Measurements from ENCODE around the gene PROX1. TPM values are rescaled to one million over a fixed set of nuclear protein-coding genes. Genes with fewer than 3 reads are reported as not detected.

PROX1 gene
- polyA plus RNA-seq, 3 donors = 0.07 TPM; not detected in 2

DNA sequence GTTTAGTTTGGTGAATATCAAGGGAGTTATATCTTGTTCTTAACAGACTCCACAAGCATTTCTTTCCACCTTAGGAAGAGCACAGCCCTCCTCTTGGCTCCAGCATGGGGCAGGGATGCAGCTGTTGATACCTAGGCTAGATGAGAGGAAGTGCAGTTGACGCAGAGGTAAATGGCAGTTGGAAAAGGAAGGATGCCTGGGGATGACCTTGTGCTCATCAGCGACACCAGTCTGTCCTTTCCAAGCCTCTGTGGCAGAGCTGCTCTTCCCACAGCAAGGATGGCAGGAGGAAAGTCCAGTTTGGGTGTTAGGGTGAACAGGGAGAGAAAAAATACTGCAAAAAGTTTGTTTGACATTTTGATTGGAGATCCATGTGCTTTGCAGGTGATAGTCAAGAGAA lies 6.2 kb downstream of the PROX1 start:
- peaks cover 24 to 38% (median 36%) of the 10 kb centered on the region in 3 donors for H3K27me3 Mint-ChIP-seq (ENCODE audit: low read depth in 3 of 3)
- Histone ChIP-seq H3K79me2 (ENCODE audit: insufficient read depth, low read length) (no peaks in the 10 kb centered on the region), H3K4me2 (replicated peaks; ENCODE audit: extremely low read depth, low read length, poor library complexity, severe bottlenecking) (no peak overlapping the region), H3K9me3 (replicated peaks in 1 of 2; ENCODE audit: control insufficient read depth in 1 of 2, insufficient read depth in 1 of 2, low read length in 2 of 2) (peaks cover 11 to 12% of the 10 kb centered on the region in 2 donors), H3K27ac (ENCODE audit: low read depth in 1 of 2, low read length in 2 of 2) (no peak overlapping the region), H4K20me1 (ENCODE audit: insufficient read depth, low read length) (no peaks in the 10 kb centered on the region), H3K36me3 (replicated peaks in 1 of 2; ENCODE audit: control insufficient read depth in 1 of 2, insufficient read depth in 2 of 2, low read length in 2 of 2) (no peaks in the 10 kb centered on the region), H3K4me3 (replicated peaks in 1 of 3; ENCODE audit: low read depth in 2 of 3, low read length in 3 of 3) (no peak overlapping the region), H3K4me1 (ENCODE audit: control insufficient read depth in 1 of 2, insufficient read depth in 2 of 2, low read length in 2 of 2) (peaks cover 3 to 4% of the 10 kb centered on the region in 2 donors), H2AFZ (ENCODE audit: insufficient read depth, low read depth, low read length, poor library complexity, severe bottlenecking) (no peak overlapping the region), H3K27me3 (ENCODE audit: control insufficient read depth in 2 of 2, insufficient read depth in 2 of 2, low read length in 2 of 2) (peaks cover 21 to 36% of the 10 kb centered on the region in 2 donors), H3K9ac (ENCODE audit: insufficient read depth, low read length, poor library complexity, severe bottlenecking) (no peak overlapping the region)
- peaks cover 2 to 18% (median 12%) of the 10 kb centered on the region in 7 donors for H3K9me3 Mint-ChIP-seq
- H3K36me3 Mint-ChIP-seq = peaks cover 0 to 2% of the 10 kb centered on the region in 2 donors
- TF ChIP-seq, protein P1, sequence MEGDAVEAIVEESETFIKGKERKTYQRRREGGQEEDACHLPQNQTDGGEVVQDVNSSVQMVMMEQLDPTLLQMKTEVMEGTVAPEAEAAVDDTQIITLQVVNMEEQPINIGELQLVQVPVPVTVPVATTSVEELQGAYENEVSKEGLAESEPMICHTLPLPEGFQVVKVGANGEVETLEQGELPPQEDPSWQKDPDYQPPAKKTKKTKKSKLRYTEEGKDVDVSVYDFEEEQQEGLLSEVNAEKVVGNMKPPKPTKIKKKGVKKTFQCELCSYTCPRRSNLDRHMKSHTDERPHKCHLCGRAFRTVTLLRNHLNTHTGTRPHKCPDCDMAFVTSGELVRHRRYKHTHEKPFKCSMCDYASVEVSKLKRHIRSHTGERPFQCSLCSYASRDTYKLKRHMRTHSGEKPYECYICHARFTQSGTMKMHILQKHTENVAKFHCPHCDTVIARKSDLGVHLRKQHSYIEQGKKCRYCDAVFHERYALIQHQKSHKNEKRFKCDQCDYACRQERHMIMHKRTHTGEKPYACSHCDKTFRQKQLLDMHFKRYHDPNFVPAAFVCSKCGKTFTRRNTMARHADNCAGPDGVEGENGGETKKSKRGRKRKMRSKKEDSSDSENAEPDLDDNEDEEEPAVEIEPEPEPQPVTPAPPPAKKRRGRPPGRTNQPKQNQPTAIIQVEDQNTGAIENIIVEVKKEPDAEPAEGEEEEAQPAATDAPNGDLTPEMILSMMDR (IDR thresholded peaks at IDR 0.05) = no peak
- H3K4me3 Mint-ChIP-seq = no peak overlapping the region
- H3K27ac Mint-ChIP-seq = no peak overlapping the region
- DNase-seq = no peak
- H3K4me1 Mint-ChIP-seq = peaks cover 7% of the 10 kb centered on the region
- intact Hi-C loops (cut with micrococcal nuclease) = no loop called here
- 22% methylated on average over 2 of the region's 2 CpGs for WGBS (ENCODE audit: insufficient coverage)

DNA sequence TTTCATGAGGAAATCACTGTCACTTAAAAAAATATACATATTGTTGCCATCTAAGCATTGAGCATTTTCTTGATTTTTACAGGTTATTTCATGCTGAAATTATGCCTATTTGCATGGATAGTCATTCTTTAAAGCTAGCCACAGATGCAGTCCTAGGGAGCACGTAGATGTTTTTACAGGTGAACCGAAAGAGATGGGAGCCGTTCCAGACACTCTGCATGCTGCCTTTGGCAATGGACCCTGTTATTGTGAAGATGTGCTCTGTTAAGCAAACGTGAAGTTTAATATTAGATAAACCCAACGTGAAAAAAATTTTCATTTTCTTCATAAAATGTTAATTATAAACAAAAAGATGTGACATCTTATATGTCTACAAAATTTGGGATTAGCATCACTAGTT lies 7.1 kb downstream of the PROX1 start:
- no peak overlapping the region for H3K9ac ChIP-seq (ENCODE audit: insufficient read depth, low read length, poor library complexity, severe bottlenecking)
- no peak overlapping the region for H3K27ac Mint-ChIP-seq
- no peak overlapping the region for H3K4me2 ChIP-seq (replicated peaks; ENCODE audit: extremely low read depth, low read length, poor library complexity, severe bottlenecking)
- H3K4me1 ChIP-seq (ENCODE audit: control insufficient read depth in 1 of 2, insufficient read depth in 2 of 2, low read length in 2 of 2) = no peaks in the 10 kb centered on the region
- H3K9me3 Mint-ChIP-seq = peaks cover 0 to 10% (median 6%) of the 10 kb centered on the region in 7 donors
- no peaks in the 10 kb centered on the region for H4K20me1 ChIP-seq (ENCODE audit: insufficient read depth, low read length)
- H3K4me1 Mint-ChIP-seq = no peaks in the 10 kb centered on the region
- H3K4me3 Mint-ChIP-seq = no peak overlapping the region
- no peaks in the 10 kb centered on the region for H3K79me2 ChIP-seq (ENCODE audit: insufficient read depth, low read length)
- peaks cover 2 to 7% of the 10 kb centered on the region in 2 donors for H3K9me3 ChIP-seq (replicated peaks in 1 of 2; ENCODE audit: control insufficient read depth in 1 of 2, insufficient read depth in 1 of 2, low read length in 2 of 2)
- peaks cover 16 to 28% (median 27%) of the 10 kb centered on the region in 3 donors for H3K27me3 Mint-ChIP-seq (ENCODE audit: low read depth in 3 of 3)
- H3K4me3 ChIP-seq (replicated peaks in 1 of 3; ENCODE audit: low read depth in 2 of 3, low read length in 3 of 3) = no peak overlapping the region
- no peaks in the 10 kb centered on the region for H3K36me3 ChIP-seq (replicated peaks in 1 of 2; ENCODE audit: control insufficient read depth in 1 of 2, insufficient read depth in 2 of 2, low read length in 2 of 2)
- intact Hi-C loops (cut with micrococcal nuclease) = no loop called here
- no peak for DNase-seq
- H3K27ac ChIP-seq (ENCODE audit: low read depth in 1 of 2, low read length in 2 of 2) = no peak overlapping the region
- H2AFZ ChIP-seq (ENCODE audit: insufficient read depth, low read depth, low read length, poor library complexity, severe bottlenecking) = no peak overlapping the region
- peaks cover 12 to 27% of the 10 kb centered on the region in 2 donors for H3K27me3 ChIP-seq (ENCODE audit: control insufficient read depth in 2 of 2, insufficient read depth in 2 of 2, low read length in 2 of 2)
- TF ChIP-seq, protein P1 (IDR thresholded peaks at IDR 0.05) = no peak
- no peaks in the 10 kb centered on the region for H3K36me3 Mint-ChIP-seq
- WGBS (ENCODE audit: insufficient coverage) = no CpG with 5 or more reads among the region's 5 CpGs

Data from CD14-positive monocyte (primary cell).